SW 1271 (cell line): ENCODE measurements around the gene CCN5.
A peak's percentile ranks its signal among the peaks of the same experiment; 100 is the strongest.
"Not testable (repeated sequence)": the region's sequence is repeated elsewhere in the genome, so short reads cannot be mapped to it uniquely, and the experiment has no call there.

Source experiments
- DNase-seq, 2 experiments: peaks; one replicate each; lab custom pipeline; 2025; lab: John Stamatoyannopoulos, UW

The CCN5 gene

GRCh38 chr20:44695295-44695673 lies 19.9 kb upstream of the CCN5 start:
- DNase-seq: no peak

DNA sequence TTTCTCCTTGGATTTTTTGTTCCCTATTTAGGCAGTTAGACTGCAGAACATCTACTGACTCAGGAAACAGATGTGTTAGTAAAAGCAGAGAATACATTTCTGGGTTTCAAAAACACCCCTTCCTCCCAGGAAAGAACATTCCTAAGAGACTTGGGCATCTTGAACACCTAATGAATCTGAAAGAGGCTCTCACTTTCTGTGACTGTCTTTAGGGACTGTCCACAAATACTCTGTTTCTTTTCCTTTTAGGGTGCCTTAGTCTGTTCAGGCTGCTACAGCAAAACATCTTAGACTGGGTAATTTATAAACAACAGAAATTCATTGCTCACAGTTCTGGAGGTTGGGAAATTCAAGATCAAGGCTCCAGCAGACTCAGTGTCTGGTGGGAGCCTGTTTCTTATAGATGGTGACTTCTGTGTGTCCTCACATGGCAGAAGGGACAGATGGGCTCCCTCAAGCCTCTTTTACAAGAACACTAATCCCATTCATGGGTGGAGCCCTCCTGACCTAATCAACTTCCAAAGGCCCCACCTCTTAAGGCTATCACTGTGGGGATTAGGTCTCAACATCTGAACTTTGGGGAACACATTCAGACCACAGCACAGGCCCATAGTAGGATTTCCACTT lies 19.4 kb upstream of the CCN5 start:
- DNase-seq: peak in 1 of 2 experiments; percentile 22

GRCh38 chr20:44696315-44696714 lies 18.9 kb upstream of the CCN5 start:
- DNase-seq: peak in 1 of 2 experiments; percentile 16

DNA sequence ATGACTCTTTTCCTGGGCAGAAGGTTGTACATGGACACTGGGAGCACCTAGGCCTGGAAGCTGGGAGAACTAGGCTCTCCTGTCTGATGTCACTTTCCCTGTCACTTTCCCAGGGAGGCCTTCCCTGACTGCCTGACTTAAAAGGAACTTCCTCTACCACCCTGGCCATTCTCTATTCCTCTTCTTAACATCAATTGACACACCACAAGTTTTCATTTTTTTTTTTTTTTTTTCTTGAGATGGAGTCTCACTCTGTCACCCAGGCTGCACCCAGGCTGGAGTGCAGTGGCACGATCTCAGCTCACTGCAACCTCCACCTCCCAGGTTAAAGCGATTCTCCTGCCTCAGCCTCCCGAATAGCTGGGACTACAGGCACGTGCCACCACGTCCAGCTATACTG lies 18.1 kb upstream of the CCN5 start:
- DNase-seq: not testable (repeated sequence)

DNA sequence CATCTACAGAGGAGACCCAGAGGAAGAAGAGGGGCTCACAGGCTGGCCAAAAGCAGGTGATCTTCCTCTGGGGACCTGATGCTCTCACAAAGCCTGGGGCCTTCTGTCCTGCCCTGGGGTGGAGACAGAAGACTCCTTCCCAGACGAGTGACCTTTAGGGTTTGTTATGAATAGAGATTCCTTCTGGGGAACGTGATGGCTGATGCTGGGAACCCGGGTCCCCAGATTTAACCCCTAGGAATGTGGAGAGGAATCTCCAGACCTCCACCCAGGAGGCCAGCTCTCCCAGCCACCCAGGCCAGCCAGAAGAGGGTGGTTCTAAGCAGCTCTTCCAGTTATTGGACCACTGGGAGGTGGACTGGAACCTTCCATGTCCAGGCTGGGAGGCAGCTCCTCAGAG lies 16.8 kb upstream of the CCN5 start:
- no peak for DNase-seq

DNA sequence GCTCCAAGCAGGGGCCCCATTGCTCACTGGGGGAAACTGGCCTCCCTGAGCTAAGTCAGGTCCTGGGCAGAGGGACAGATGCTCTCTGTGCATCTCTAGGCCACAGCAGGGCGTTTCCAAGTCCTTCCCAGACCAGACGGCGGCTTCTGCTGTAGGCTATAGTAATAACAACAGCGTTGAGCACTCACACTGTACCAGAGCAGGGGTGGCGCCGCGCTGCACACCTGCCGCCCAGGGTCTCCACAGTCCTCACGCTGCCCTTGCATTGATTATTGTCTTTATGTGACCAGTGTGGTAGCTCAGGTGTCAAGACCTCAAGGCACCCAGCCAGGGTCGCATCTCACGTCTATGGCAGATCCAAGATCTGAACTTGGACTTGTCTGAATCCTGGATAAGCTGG lies 14.9 kb upstream of the CCN5 start:
- no peak for DNase-seq

- DNase-seq: no peak
Measured at GRCh38 chr20:44701118-44701857, 13.9 kb upstream of the CCN5 start.

DNA sequence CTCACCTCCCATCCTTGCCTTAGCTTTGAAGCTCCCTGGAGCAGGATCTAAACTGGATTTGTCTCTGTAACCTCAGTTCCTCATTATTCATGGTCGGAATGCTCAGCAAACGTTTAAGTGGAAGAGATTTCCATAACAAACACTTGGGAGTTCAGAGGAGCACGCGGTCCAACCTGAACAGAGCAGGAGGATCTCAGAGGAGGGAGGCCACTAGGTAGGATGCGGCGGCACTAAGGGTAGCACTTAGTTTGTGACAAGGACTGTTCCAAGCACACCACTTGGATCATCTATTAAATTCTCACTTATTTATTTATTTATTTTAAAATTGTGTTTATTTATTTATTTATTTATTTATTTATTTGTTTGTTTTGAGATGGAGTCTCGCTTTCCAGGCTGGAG lies 13.3 kb upstream of the CCN5 start:
- DNase-seq: no peak

DNA sequence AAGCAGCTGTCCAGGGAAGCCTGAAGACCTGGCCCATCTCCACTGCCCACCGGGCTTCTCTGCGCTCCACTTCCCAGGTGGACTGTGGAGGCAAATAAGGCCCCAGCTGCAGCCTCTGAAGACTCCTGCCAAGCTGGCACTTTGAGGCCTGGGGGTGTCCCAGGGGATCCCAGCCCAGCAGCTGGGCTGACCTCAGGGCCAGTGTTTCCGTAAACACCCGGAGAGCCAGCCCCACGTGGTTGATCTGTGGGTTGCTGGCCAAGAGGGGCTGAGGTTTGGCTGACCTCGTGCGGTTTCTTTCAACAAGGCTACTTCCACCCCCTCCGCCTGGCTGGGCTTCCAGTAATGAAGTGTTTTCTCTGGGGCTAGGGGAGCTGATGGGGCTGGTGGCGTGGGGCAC lies 12.4 kb upstream of the CCN5 start:
- DNase-seq: no peak

DNA sequence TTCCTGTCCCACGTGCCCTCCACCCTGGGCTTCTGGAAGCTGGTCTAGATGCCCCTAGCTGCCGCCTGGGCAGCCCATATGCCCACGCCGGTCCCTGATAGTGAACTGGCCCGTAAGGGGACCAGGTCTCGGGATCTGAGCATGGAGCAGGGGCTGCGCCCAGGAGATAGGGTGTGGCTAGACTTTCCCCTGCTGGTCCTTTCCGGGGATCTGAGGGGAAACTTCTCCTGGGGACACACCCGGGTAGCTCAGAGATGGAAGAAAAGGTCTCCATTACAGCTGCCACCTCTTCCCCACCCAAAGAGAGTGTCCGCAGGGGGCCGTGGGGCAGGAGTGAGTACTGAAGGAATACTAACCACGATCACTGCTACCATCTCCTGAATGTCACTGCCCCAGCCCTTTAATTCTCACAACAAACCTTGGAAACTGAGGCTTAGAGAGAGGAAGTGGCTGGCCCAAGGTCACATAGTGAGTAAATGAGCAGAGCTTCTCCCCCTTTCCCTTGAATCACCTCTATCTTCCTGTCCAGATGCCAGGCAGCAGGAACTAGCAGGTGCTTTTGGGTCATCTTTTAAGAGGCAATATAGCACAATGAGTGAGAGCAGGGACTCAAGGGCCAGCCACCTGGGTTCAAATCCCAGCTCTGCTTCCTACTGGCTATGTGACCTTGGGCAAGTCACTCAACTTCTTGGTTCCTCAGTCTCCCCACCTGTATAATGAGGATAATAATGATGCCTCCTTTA lies 11.8 kb upstream of the CCN5 start:
- no peak for DNase-seq

DNA sequence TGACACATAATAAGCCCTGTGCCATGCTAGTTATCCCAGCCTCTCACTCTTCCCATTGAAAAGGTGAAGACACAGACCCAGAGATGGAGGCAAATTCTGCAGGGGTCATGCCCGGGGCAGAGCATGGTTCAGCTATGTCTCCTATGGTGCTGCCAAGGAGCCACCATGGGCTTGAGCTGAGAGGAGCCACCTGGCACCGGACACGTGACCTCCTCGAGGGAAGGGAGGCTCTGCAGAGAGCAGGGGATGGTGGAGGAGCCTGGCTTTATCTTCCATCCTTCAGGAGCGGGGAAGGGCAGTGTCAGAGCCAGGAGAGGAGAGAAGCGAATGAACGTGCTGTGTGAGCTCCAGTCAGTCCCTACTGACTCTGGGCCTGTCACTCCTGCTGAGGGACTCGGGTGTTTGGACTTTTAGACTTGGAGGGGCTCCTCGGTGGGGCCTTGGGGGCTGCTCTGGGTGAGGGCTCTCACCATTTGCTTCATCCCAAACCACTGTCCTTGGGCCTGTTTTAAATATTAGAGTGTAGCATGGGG lies 11.1 kb upstream of the CCN5 start:
- no peak for DNase-seq

DNA sequence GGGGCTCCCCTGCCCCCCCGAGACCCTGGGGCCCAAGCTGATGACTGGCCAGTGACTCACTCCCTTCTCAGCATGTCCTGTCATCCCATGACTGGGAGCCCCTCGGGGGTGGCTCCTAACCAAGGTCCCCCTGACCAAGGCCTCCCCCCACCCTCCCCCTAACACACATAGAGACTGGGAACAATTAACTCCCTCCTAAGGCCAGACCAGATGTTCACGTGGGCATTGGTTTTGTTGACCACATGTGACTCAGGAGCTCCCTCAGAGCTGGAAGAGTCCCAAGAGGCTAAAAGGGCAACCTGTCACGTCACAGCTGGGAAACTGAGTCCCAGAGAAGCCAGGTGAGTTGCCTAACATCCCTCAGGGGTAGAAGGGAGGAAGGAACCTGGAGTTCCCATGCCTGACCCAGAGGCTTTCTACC lies 10.6 kb upstream of the CCN5 start:
- no peak for DNase-seq

GRCh38 chr20:44705364-44706094 lies 9.6 kb upstream of the CCN5 start:
- DNase-seq: no peak

DNA sequence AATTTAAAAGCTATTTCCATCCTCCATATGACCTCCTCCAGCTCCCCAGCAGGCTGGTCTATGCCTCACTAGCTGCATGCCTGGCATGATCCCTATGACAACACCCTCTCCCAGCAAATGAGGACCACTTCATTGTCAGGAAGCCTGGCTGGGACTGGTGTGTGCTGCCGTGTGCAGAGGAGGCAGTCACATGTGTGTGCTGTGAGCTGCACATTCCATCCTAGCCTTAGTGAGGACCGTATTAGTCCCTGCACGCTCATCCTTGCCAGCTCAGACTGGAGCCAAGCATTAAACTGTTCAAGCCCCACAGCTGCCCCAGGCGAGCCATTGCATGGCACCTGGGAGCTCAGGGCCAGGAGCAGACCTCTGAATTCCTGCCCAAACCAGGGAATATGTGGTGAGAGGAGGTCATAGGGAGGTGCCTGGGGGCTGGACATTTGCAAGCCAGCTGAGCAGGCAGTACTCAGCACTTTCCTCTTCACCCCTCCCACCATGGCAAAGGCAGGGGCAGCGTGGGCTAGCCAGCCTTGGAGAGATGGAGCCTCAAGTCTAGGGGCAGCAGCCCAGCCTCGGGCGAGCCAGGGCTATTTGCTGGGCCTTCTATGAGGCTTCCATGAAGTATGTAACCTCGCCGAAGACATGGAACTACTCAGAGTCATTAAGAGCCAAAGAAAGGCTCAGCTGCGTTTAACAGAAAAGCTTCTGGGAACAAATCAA lies 8.7 kb upstream of the CCN5 start:
- no peak for DNase-seq

DNA sequence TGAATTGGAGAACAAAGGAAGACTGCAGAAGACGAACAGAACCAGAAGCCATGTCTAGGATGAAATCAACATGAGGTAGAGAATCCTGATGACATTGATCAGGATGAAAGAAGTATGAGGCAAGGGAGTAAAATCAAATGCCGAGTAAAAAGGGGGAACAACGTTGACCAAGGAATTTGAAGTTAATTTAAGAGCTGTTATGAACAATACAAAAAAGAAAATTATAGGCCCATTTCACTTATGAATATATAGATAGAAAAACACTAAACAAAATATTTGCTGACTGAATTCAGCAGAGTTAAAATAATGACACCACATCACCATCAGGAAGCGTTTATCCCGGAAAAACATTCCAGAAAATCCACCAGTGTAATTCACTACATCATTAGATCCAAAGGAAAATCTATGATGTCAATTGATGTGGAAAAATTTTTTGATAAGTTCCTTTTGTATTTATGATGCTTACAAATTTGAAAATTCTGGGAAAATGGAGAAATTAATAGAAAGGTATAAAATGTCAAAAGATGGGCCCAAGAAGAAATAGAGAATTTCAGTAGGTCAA lies 8.1 kb upstream of the CCN5 start:
- DNase-seq: no peak

- DNase-seq: no peak
Measured at GRCh38 chr20:44709380-44709779, 5.8 kb upstream of the CCN5 start.

- no peak for DNase-seq
Measured at GRCh38 chr20:44709797-44710196, 5.4 kb upstream of the CCN5 start.

GRCh38 chr20:44711237-44711636 lies 3.9 kb upstream of the CCN5 start:
- no peak for DNase-seq

GRCh38 chr20:44714102-44714700 lies 968 bp upstream of the CCN5 start:
- no peak for DNase-seq

GRCh38 chr20:44715499-44716308 lies 535 bp downstream of the CCN5 start:
- DNase-seq: no peak
